Stomach (tissue), 4 donors: ENCODE measurements around the gene CHN1.

ENCODE experiments used
- CTCF ChIP-seq, 7 experiments: fragments of 450-650 bp in 4 of 7; fragments of 200-600 bp in 3 of 7; sonication (generic) in 3 of 7; IDR thresholded peaks; one replicate each; pipeline ENCODE4 v1.5.1; 2016 to 2019; ENCODE audit warnings: antibody characterized with exemption in 7 of 7, control low read depth in 2 of 7, mild to moderate bottlenecking in 1 of 7
- EP300 ChIP-seq: sonication (generic); formaldehyde crosslinking; IDR thresholded peaks from one replicate; pipeline ENCODE4 v1.6.1; 2017; ENCODE audit warnings: antibody characterized with exemption
- POLR2AphosphoS5 ChIP-seq, 3 donors: sonication (generic); formaldehyde crosslinking; IDR thresholded peaks; one replicate each; pipeline ENCODE4 v1.6.1; 2016; ENCODE audit warnings: antibody characterized with exemption in 3 of 3

DNA sequence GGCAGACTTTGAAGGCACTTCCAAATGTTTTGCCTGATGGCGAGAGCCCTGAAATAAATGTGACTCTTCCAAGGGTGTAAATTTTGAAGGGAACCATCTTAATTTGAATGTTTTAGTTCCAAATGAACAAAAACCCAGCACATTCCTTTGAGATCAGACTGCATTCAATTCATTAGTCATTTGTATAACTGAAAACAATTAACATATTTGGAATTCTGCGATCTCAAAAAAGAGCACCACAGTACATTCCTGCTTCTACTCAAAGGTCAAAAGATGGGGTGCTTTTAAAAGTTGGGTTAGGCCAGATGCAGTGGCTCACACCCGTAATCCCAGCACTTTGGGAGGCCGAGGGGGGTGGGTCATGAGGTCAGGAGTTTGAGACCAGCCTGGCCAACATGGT lies 202.7 kb downstream of the CHN1 start:
- no peak for TF ChIP-seq CTCF (IDR thresholded peaks at IDR 0.05)
- no peak for TF ChIP-seq POLR2AphosphoS5 (IDR thresholded peaks at IDR 0.05)
- no peak for TF ChIP-seq EP300
